Measurements from ENCODE around the gene GPC2.

The GPC2 gene

DNA sequence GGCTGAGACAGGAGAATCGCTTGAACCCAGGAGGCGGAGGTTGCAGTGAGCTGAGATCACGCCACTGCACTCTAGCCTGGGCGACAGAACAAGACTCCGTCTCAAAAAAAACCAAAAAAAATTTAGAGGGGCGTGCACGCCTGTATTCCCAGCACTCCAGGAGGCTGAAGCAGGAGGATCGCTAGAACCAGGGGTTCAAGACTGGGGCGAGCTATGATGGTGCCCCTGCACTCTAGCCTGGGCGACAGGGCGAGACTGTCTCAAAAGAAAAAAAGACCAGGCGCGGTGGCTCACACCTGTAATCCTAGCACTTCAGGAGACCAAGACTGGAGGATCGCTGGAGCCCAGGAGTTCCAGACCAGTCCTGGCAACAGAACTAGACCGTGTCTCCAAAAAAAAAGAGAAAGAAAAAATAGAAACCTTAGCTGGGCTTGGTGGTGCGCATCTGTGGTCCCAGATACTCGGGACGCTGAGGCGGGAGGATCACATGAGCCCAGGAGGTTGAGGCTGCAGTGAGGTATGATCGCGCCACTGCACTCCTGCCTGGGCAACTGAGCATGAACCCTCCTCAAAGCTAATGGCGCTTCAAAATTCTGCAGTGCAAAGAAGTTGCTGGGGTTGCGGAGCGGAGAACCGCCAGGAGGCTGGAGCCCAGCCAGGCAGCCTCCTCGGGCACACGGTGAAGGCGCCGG, 50.8 kb downstream of the GPC2 start:
- no peak for DNase-seq (ENCODE audit: low read depth in 4 of 4, low spot score in 1 of 4)

- no peak for DNase-seq (ENCODE audit: low read depth in 4 of 4, low spot score in 1 of 4)
Observed at GRCh38 chr7:100124301-100125230, 52.6 kb downstream of the GPC2 start.

DNA sequence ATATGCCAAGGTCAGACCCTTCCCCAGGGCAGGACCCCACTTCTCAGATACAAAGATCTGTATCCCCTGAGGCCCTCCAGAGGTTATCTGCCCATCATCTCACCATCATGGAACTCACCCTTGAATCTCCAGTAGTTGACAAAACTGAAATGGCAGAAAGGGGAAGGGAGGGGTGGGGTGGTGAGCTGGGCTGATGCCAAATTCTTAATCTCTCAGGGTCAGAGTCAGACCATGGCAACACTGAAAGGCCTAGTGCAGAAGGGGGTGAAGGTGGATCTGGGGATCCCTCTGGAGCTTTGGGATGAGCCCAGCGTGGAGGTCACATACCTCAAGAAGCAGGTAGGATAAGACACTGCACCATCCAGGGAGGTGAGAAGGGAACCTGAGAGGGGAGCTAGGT, 54.6 kb downstream of the GPC2 start:
- DNase-seq (ENCODE audit: low read depth in 4 of 4, low spot score in 1 of 4) = no peak

DNA sequence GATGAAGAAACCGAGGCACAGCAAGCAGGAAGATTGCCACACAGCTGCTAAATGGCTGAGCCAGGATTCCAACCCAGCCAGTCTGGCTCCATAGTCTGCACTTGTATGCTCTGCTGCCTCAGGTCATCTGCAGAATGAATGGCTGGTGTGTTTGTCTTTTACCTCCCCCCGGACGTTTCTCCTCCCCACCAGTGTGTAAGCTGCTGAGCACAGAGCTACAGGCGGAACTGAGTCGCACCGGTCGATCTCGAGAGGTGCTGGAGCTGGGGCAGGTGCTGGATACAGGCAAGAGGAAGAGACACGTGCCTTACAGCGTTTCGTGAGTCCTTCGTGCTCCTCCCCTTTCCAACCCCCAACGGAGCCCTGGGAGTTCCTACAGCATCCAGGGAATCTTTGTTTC, 55.1 kb downstream of the GPC2 start:
- DNase-seq (ENCODE audit: low read depth in 4 of 4, low spot score in 1 of 4) = no peak

GRCh38 chr7:100120733-100121036, 56.5 kb downstream of the GPC2 start:
- no peak for DNase-seq (ENCODE audit: low read depth in 4 of 4, low spot score in 1 of 4)

DNA sequence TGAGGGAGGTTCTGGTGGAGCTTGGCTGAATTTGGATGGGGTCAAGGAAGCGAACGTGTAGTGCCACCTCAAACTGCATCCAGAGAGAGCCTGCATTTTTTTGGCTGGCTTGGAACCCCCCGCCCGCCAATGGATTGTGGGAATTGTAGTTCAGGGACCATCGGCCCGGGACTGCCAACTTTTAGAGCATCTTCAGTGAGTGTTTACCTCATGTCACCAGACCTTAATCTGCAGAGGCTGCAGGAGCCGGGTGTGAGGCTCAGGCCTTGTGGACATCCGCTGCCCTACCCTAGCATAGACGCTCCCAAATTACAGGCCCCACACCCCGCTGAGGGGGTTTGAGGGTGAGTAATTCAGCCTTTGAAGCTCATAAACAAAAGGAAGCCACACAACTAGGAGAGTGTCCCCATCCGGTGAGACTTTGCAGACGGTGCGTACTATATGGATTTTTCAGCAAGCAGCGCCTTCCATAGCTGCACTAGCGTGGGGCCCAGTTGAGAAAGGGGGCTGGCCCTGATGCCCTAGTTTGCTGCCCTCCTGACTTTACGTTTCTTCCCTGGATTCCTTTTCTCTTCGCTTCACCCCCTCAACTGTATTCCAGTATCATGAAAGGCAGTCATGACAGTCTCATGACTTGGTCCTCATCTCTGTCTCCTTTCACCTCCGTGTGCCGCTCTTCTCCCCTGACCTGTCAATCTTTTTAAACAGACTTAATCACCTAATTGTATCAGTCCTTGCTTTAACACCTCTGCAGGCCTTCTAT, 57.0 kb downstream of the GPC2 start:
- DNase-seq (ENCODE audit: low read depth in 4 of 4, low spot score in 1 of 4) = peak in 3 of 4 experiments; percentile 31 to 61 (median 59)
